OCI-LY1 (cell line): Measurements from ENCODE around the gene C9.

Experiments
- H2AFZ ChIP-seq: fragments of 200-600 bp; sonication (generic), shearing (Covaris generic); 2 replicates; pipeline ENCODE4 v1.6.0; 2014; ENCODE audit warnings: antibody characterized with exemption, mild to moderate bottlenecking, low read length
- H3F3A ChIP-seq: fragments of 200-600 bp; sonication (generic), shearing (Covaris generic); 2 replicates; pipeline ENCODE4 v1.6.0; 2014; ENCODE audit warnings: mild to moderate bottlenecking, antibody characterized with exemption, low read length, moderate library complexity; ENCODE audit not compliant: insufficient read depth
- H3K27ac ChIP-seq: fragments of 200-600 bp; sonication (generic); 2 replicates; pipeline ENCODE4 v1.5.1; 2014; ENCODE audit warnings: low read length, mixed run types, mild to moderate bottlenecking, low read depth; ENCODE audit not compliant: poor library complexity, severe bottlenecking
- H3K27me3 ChIP-seq: fragments of 200-600 bp; sonication (generic); 2 replicates; pipeline ENCODE4 v1.6.0; 2014; ENCODE audit warnings: antibody characterized with exemption, mild to moderate bottlenecking, low read length, moderate library complexity; ENCODE audit not compliant: insufficient read depth
- H3K36me3 ChIP-seq: fragments of 200-600 bp; sonication (generic); 2 replicates; pipeline ENCODE4 v1.6.1; 2014; ENCODE audit warnings: mild to moderate bottlenecking, antibody characterized with exemption, low read length, moderate library complexity, mixed read lengths; ENCODE audit not compliant: insufficient read depth
- H3K4me1 ChIP-seq: fragments of 200-600 bp; sonication (generic); 2 replicates; pipeline ENCODE4 v1.5.1; 2014; ENCODE audit warnings: mild to moderate bottlenecking, low read length, moderate library complexity; ENCODE audit not compliant: insufficient read depth, severe bottlenecking
- H3K4me2 ChIP-seq: fragments of 200-600 bp; sonication (generic), shearing (Covaris generic); 2 replicates; pipeline ENCODE4 v1.6.1; 2014; ENCODE audit warnings: low read length
- H3K4me3 ChIP-seq: fragments of 200-600 bp; sonication (generic); 2 replicates; pipeline ENCODE4 v1.5.1; 2014; ENCODE audit warnings: low read length, low read depth, mild to moderate bottlenecking, mixed read lengths; ENCODE audit not compliant: poor library complexity, severe bottlenecking
- H3K79me2 ChIP-seq: fragments of 200-600 bp; shearing (Covaris generic); 2 replicates; pipeline ENCODE4 v1.6.1; 2016; ENCODE audit warnings: mixed run types, low read length, mixed read lengths; ENCODE audit not compliant: insufficient read depth
- H3K9ac ChIP-seq: fragments of 200-600 bp; sonication (generic), shearing (Covaris generic); 2 replicates; pipeline ENCODE4 v1.6.1; 2014; ENCODE audit warnings: mild to moderate bottlenecking, low read length, mixed read lengths
- H3K9me2 ChIP-seq: fragments of 200-600 bp; sonication (generic), shearing (Covaris generic); 2 replicates; pipeline ENCODE4 v1.6.1; 2014; ENCODE audit warnings: low read depth, mild to moderate bottlenecking, low read length, mixed read lengths
- H3K9me3 ChIP-seq: fragments of 200-600 bp; shearing (Covaris generic); 2 replicates; pipeline ENCODE4 v1.6.1; 2014; ENCODE audit warnings: low read length, mixed read lengths
- H4K20me1 ChIP-seq: fragments of 200-600 bp; sonication (generic), shearing (Covaris generic); 2 replicates; pipeline ENCODE4 v1.6.0; 2016; ENCODE audit warnings: mild to moderate bottlenecking, low read length; ENCODE audit not compliant: insufficient read depth
- CTCF ChIP-seq: fragments of 200-600 bp; sonication (generic), shearing (Covaris generic); IDR thresholded peaks from 2 replicates; pipeline ENCODE4 v1.5.1; 2017; ENCODE audit warnings: mild to moderate bottlenecking, antibody characterized with exemption, low read length, moderate library complexity, mixed read lengths
- EZH2 ChIP-seq: fragments of 200-600 bp; sonication (generic), shearing (Covaris generic); IDR thresholded peaks from 2 replicates; pipeline ENCODE4 v1.8.0; 2017; ENCODE audit warnings: borderline replicate concordance, mixed run types, mild to moderate bottlenecking, antibody characterized with exemption, low read length, moderate library complexity, mixed read lengths

C9 gene

GRCh38 chr5:39399135-39400036, 35.1 kb upstream of the C9 start:
- H3K36me3 ChIP-seq = no peaks in the 10 kb centered on the region
- no peaks in the 10 kb centered on the region for H3K9me3 ChIP-seq
- no peak overlapping the region for H3K4me3 ChIP-seq
- H3K27me3 ChIP-seq = no peaks in the 10 kb centered on the region
- no peak overlapping the region for H3K9ac ChIP-seq
- H3K9me2 ChIP-seq = no peaks in the 10 kb centered on the region
- no peaks in the 10 kb centered on the region for H3F3A ChIP-seq
- no peaks in the 10 kb centered on the region for H3K4me1 ChIP-seq
- TF ChIP-seq EZH2 (no peak), CTCF (no peak)
- no peak overlapping the region for H3K4me2 ChIP-seq
- H3K27ac ChIP-seq = no peak overlapping the region
- no peak overlapping the region for H2AFZ ChIP-seq
- no peaks in the 10 kb centered on the region for H3K79me2 ChIP-seq
- no peaks in the 10 kb centered on the region for H4K20me1 ChIP-seq

- Histone ChIP-seq H2AFZ (no peak overlapping the region), H3K9ac (no peak overlapping the region)
These were observed 32.5 kb upstream of the C9 start for GRCh38 chr5:39396843-39397242.

GRCh38 chr5:39395521-39395920, 31.2 kb upstream of the C9 start:
- Histone ChIP-seq H2AFZ (no peak overlapping the region), H3K4me3 (no peak overlapping the region), H3K27me3 (no peaks in the 10 kb centered on the region), H3K9ac (no peak overlapping the region), H3K27ac (no peak overlapping the region), H3F3A (no peaks in the 10 kb centered on the region), H3K36me3 (no peaks in the 10 kb centered on the region), H3K79me2 (no peaks in the 10 kb centered on the region), H3K4me2 (no peak overlapping the region), H3K9me2 (no peaks in the 10 kb centered on the region), H3K9me3 (no peaks in the 10 kb centered on the region), H4K20me1 (no peaks in the 10 kb centered on the region), H3K4me1 (no peaks in the 10 kb centered on the region)
- TF ChIP-seq CTCF (no peak), EZH2 (no peak)

More at GRCh38 chr5:39396843-39397242, 32.5 kb upstream of the C9 start:
- H3K9me2 ChIP-seq = no peaks in the 10 kb centered on the region
- no peak overlapping the region for H3K4me3 ChIP-seq
- no peak for TF ChIP-seq EZH2
- TF ChIP-seq CTCF = no peak
- H3K9me3 ChIP-seq = no peaks in the 10 kb centered on the region
- H3F3A ChIP-seq = no peaks in the 10 kb centered on the region
- no peaks in the 10 kb centered on the region for H3K79me2 ChIP-seq
- H4K20me1 ChIP-seq = no peaks in the 10 kb centered on the region
- no peak overlapping the region for H3K4me2 ChIP-seq
- no peaks in the 10 kb centered on the region for H3K4me1 ChIP-seq
- H3K27ac ChIP-seq = no peak overlapping the region
- no peaks in the 10 kb centered on the region for H3K36me3 ChIP-seq
- H3K27me3 ChIP-seq = no peaks in the 10 kb centered on the region
